ENCODE results near the gene TRIM72. TPM values are rescaled to one million over a fixed set of nuclear protein-coding genes. Genes with fewer than 3 reads are reported as not detected.

TRIM72 gene
- polyA plus RNA-seq, 3 donors: 0.04 TPM; not detected in 2

DNA sequence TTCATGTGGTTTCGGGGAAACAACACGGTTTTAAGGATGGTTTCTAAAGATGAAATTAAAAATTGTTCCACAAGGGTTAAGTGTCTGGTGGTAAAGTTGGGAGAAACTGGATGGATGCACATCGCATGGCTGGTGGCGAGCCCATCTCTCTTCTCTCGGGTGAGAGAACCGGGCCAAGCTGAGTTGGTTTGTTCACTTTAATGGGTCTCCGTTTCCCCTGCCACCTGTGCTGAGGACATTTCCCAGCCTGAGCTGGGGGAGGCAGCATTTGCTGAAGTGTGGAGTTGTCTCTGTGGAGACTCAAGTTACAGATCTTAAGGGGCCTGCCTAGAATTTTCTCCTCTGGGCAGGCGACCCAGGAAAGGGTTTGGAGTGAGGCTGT is 26.1 kb upstream of the TRIM72 start:
- H2AFZ ChIP-seq (ENCODE audit: insufficient read depth, low read depth, low read length, poor library complexity, severe bottlenecking): no peak overlapping the region
- intact Hi-C loops (cut with micrococcal nuclease): no loop called here
- TF ChIP-seq CTCF (IDR thresholded peaks at IDR 0.05): no peak
- H3K27me3 Mint-ChIP-seq (ENCODE audit: low read depth in 3 of 3): peaks cover 0 to 2% (median 0%) of the 10 kb centered on the region in 3 donors
- no peak overlapping the region for H3K9ac ChIP-seq (ENCODE audit: insufficient read depth, low read length, poor library complexity, severe bottlenecking)
- no peak overlapping the region for H3K27ac ChIP-seq (ENCODE audit: low read depth in 1 of 2, low read length in 2 of 2)
- H3K4me1 Mint-ChIP-seq: peaks cover 40% of the 10 kb centered on the region
- no peak overlapping the region for H3K4me2 ChIP-seq (replicated peaks; ENCODE audit: extremely low read depth, low read length, poor library complexity, severe bottlenecking)
- no peak overlapping the region for H3K4me3 Mint-ChIP-seq
- no peaks in the 10 kb centered on the region for H3K9me3 Mint-ChIP-seq
- DNase-seq: no peak
- peaks cover 93 to 100% of the 10 kb centered on the region in 2 donors for H3K36me3 Mint-ChIP-seq
- H3K36me3 ChIP-seq (replicated peaks in 1 of 2; ENCODE audit: control insufficient read depth in 1 of 2, insufficient read depth in 2 of 2, low read length in 2 of 2): peaks cover 91 to 100% of the 10 kb centered on the region in 2 donors
- H3K27ac Mint-ChIP-seq: peak overlapping the region in 2 of 7 donors; percentile 36 to 67
- H3K9me3 ChIP-seq (replicated peaks in 1 of 2; ENCODE audit: control insufficient read depth in 1 of 2, insufficient read depth in 1 of 2, low read length in 2 of 2): no peaks in the 10 kb centered on the region
- H3K4me1 ChIP-seq (ENCODE audit: control insufficient read depth in 1 of 2, insufficient read depth in 2 of 2, low read length in 2 of 2): peaks cover 29% of the 10 kb centered on the region in 2 donors
- WGBS (ENCODE audit: insufficient coverage): 96% methylated on average over 5 of the region's 8 CpGs
- H3K27me3 ChIP-seq (ENCODE audit: control insufficient read depth in 2 of 2, insufficient read depth in 2 of 2, low read length in 2 of 2): no peaks in the 10 kb centered on the region
- H4K20me1 ChIP-seq (ENCODE audit: insufficient read depth, low read length): peaks cover 100% of the 10 kb centered on the region
- H3K79me2 ChIP-seq (ENCODE audit: insufficient read depth, low read length): peaks cover 90% of the 10 kb centered on the region
- no peak overlapping the region for H3K4me3 ChIP-seq (replicated peaks in 1 of 3; ENCODE audit: low read depth in 2 of 3, low read length in 3 of 3)

GRCh38 chr16:31188450-31189411 is 25.2 kb upstream of the TRIM72 start:
- intact Hi-C loops (cut with micrococcal nuclease): no loop called here
- no peak overlapping the region for H3K4me2 ChIP-seq (replicated peaks; ENCODE audit: extremely low read depth, low read length, poor library complexity, severe bottlenecking)
- H3K79me2 ChIP-seq (ENCODE audit: insufficient read depth, low read length): peaks cover 90% of the 10 kb centered on the region
- no peaks in the 10 kb centered on the region for H3K9me3 ChIP-seq (replicated peaks in 1 of 2; ENCODE audit: control insufficient read depth in 1 of 2, insufficient read depth in 1 of 2, low read length in 2 of 2)
- H2AFZ ChIP-seq (ENCODE audit: insufficient read depth, low read depth, low read length, poor library complexity, severe bottlenecking): no peak overlapping the region
- 100% methylated on average over 1 of the region's 3 CpGs for whole genome bisulfite sequencing (ENCODE audit: insufficient coverage)
- peaks cover 91 to 100% of the 10 kb centered on the region in 2 donors for H3K36me3 ChIP-seq (replicated peaks in 1 of 2; ENCODE audit: control insufficient read depth in 1 of 2, insufficient read depth in 2 of 2, low read length in 2 of 2)
- peaks cover 92 to 99% of the 10 kb centered on the region in 2 donors for H3K36me3 Mint-ChIP-seq
- no peaks in the 10 kb centered on the region for H3K27me3 ChIP-seq (ENCODE audit: control insufficient read depth in 2 of 2, insufficient read depth in 2 of 2, low read length in 2 of 2)
- H3K27ac Mint-ChIP-seq: peak overlapping the region in 2 of 7 donors; percentile 16 to 30
- H3K27me3 Mint-ChIP-seq (ENCODE audit: low read depth in 3 of 3): peaks cover 0 to 2% (median 0%) of the 10 kb centered on the region in 3 donors
- H3K4me1 Mint-ChIP-seq: peaks cover 34% of the 10 kb centered on the region
- no peak overlapping the region for H3K27ac ChIP-seq (ENCODE audit: low read depth in 1 of 2, low read length in 2 of 2)
- no peak for TF ChIP-seq CTCF (IDR thresholded peaks at IDR 0.05)
- peaks cover 25 to 27% of the 10 kb centered on the region in 2 donors for H3K4me1 ChIP-seq (ENCODE audit: control insufficient read depth in 1 of 2, insufficient read depth in 2 of 2, low read length in 2 of 2)
- H3K4me3 ChIP-seq (replicated peaks in 1 of 3; ENCODE audit: low read depth in 2 of 3, low read length in 3 of 3): no peak overlapping the region
- peaks cover 100% of the 10 kb centered on the region for H4K20me1 ChIP-seq (ENCODE audit: insufficient read depth, low read length)
- no peak overlapping the region for H3K4me3 Mint-ChIP-seq
- no peak for DNase-seq
- H3K9me3 Mint-ChIP-seq: no peaks in the 10 kb centered on the region
- no peak overlapping the region for H3K9ac ChIP-seq (ENCODE audit: insufficient read depth, low read length, poor library complexity, severe bottlenecking)
